Sigmoid colon (tissue), 7 donors: ENCODE results near the gene MAOA. TPM values are rescaled to one million over a fixed set of nuclear protein-coding genes. Genes with fewer than 3 reads are reported as not detected.
A peak's percentile ranks its signal among the peaks of the same experiment; 100 is the strongest.

Experiments used
- DNase-seq: peaks from one replicate; pipeline ENCODE4 v3.0.0-alpha.2; 2019
- H3K27ac ChIP-seq, 4 donors: fragments of 200-600 bp; sonication (generic); one replicate each; pipeline ENCODE4 v1.5.1; 2016 to 2019; ENCODE audit warnings: mild to moderate bottlenecking in 1 of 4
- H3K27me3 ChIP-seq, 3 donors: fragments of 200-600 bp; sonication (generic); one replicate each; pipeline ENCODE4 v1.5.1; 2019; ENCODE audit warnings: mild to moderate bottlenecking in 1 of 3
- H3K36me3 ChIP-seq, 4 donors: fragments of 200-600 bp; sonication (generic); one replicate each; pipeline ENCODE4 v1.5.1; 2016 to 2019
- H3K4me1 ChIP-seq, 4 donors: fragments of 200-600 bp; sonication (generic); one replicate each; pipeline ENCODE4 v1.5.1; 2017 to 2019
- H3K4me3 ChIP-seq, 4 donors: fragments of 200-600 bp; sonication (generic); one replicate each; pipeline ENCODE4 v1.5.1; 2017 to 2019; ENCODE audit warnings: mild to moderate bottlenecking in 2 of 4, moderate library complexity in 1 of 4
- H3K9me3 ChIP-seq, 4 donors: fragments of 200-600 bp in 3 of 4; sonication (generic) in 3 of 4; one replicate each; pipeline versions ENCODE4 v1.5.1 to v1.6.1; 2013 to 2019
- EP300 ChIP-seq, 4 donors: sonication (generic); formaldehyde crosslinking; IDR thresholded peaks; one replicate each; pipeline ENCODE4 v1.6.1; 2017; ENCODE audit warnings: antibody characterized with exemption in 4 of 4
- POLR2A ChIP-seq, 2 donors: fragments of 450-650 bp; IDR thresholded peaks; one replicate each; pipeline ENCODE4 v1.6.1; 2016; ENCODE audit warnings: antibody characterized with exemption in 2 of 2, mild to moderate bottlenecking in 2 of 2, moderate library complexity in 2 of 2
- POLR2AphosphoS5 ChIP-seq, 4 donors: sonication (generic); formaldehyde crosslinking; IDR thresholded peaks; one replicate each; pipeline ENCODE4 v1.6.1; 2017; ENCODE audit warnings: antibody characterized with exemption in 4 of 4
- WGBS, 2 donors: extraction: QIAGEN DNeasy Blood & Tissue Kit; methylation state at CpG; one replicate each; pipeline ENCODE4 v1.1.7; 2013; 5-methylcytosine and 5-hydroxymethylcytosine counted together
- intact Hi-C: fragments of 100-400 bp; cut with DNase I; formaldehyde crosslinking; loops from one replicate; pipeline ENCODE4 v1.15.1; 2023
- polyA plus RNA-seq, 3 donors: library from polyadenylated mRNA; stranded (reverse); fragments of 200-250 nt; gene quantifications; one replicate each; pipeline ENCODE4 v1.2.3, GENCODE V29; 2013
- total RNA-seq, 4 donors: library from RNA; depleted of rRNA; stranded (reverse); fragments of >200 nt; gene quantifications; one replicate each; pipeline ENCODE4 v1.1.0, GENCODE V29; 2016
- TF ChIP-seq, protein P1 (sequence below), 4 experiments: fragments of 450-650 bp in 3 of 4; fragments of 200-600 bp in 1 of 4; IDR thresholded peaks; one replicate each; pipeline ENCODE4 v1.5.1; 2016 to 2019; ENCODE audit warnings: antibody characterized with exemption in 4 of 4, mild to moderate bottlenecking in 3 of 4, moderate library complexity in 2 of 4
- donor health status: healthy with polysubstance abuse.
- donor health status: Bipolar disorder and iron deficiency.
- donor health status: healthy.

MAOA gene
- total and polyA plus RNA-seq, 7 donors: 116 to 230 (median 180) TPM

DNA sequence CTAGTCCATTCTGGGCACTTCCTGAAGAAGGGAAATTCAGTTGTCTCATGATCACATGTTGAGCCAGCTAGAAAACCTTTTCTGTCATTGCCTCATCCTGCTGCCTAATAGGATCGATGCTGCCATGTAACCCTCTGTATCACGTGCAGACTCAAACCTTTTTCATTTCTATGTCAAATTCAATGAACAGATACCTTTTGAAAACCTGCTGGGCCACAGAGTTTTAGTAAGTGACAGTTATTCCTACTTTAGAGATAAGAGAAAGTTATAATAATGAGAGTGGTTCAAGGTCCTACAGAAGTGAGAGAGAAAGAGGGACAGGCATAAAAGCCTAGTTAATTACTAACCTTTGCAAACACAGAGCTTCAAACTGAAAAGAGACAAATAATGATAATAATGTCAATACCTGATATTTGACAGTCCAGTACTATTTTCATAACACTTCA, 46.0 kb downstream of the MAOA start:
- Histone ChIP-seq H3K27ac (peak overlapping the region; percentile 66 to 78 (median 74)), H3K36me3 (no peaks in the 10 kb centered on the region), H3K9me3 (no peaks in the 10 kb centered on the region), H3K27me3 (no peaks in the 10 kb centered on the region), H3K4me3 (no peak overlapping the region), H3K4me1 (peaks cover 0 to 70% (median 39%) of the 10 kb centered on the region in 4 donors)
- no peak for DNase-seq
- TF ChIP-seq, protein P1, sequence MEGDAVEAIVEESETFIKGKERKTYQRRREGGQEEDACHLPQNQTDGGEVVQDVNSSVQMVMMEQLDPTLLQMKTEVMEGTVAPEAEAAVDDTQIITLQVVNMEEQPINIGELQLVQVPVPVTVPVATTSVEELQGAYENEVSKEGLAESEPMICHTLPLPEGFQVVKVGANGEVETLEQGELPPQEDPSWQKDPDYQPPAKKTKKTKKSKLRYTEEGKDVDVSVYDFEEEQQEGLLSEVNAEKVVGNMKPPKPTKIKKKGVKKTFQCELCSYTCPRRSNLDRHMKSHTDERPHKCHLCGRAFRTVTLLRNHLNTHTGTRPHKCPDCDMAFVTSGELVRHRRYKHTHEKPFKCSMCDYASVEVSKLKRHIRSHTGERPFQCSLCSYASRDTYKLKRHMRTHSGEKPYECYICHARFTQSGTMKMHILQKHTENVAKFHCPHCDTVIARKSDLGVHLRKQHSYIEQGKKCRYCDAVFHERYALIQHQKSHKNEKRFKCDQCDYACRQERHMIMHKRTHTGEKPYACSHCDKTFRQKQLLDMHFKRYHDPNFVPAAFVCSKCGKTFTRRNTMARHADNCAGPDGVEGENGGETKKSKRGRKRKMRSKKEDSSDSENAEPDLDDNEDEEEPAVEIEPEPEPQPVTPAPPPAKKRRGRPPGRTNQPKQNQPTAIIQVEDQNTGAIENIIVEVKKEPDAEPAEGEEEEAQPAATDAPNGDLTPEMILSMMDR (IDR thresholded peaks at IDR 0.05): no peak
- TF ChIP-seq POLR2A (IDR thresholded peaks at IDR 0.05) (no peak), POLR2AphosphoS5 (IDR thresholded peaks at IDR 0.05) (no peak), EP300 (IDR thresholded peaks at IDR 0.05) (no peak)
- intact Hi-C loops: no loop called here
- WGBS, 2 donors: 12 to 65% methylated on average over 2 of the region's 2 CpGs

DNA sequence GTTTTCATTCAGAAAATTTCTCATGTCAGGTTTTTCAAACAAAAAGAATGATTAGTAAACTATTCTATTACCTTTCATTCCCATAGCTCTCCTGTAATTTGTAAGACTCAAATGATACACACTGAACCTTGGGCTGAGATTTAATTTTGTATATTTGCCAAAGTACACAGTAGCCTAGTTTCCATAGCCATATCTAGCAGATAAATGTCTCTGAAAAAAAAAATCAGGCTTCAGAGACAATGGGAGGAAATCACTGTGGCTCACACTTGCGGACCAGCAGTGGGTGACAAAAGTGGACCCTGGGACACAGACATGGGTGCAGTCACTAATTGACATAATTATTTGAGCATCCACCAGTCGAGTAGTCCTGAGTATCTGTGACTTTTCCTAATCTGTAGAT, 46.6 kb downstream of the MAOA start:
- H3K9me3 ChIP-seq: no peaks in the 10 kb centered on the region
- DNase-seq: no peak
- no peak for TF ChIP-seq POLR2AphosphoS5 (IDR thresholded peaks at IDR 0.05)
- no peak for TF ChIP-seq EP300 (IDR thresholded peaks at IDR 0.05)
- TF ChIP-seq, protein P1 (IDR thresholded peaks at IDR 0.05): no peak
- TF ChIP-seq POLR2A (IDR thresholded peaks at IDR 0.05): no peak
- intact Hi-C loops: no loop called here
- no peaks in the 10 kb centered on the region for H3K27me3 ChIP-seq
- H3K4me3 ChIP-seq: no peak overlapping the region
- H3K4me1 ChIP-seq: peaks cover 0 to 75% (median 40%) of the 10 kb centered on the region in 4 donors
- 23 to 59% methylated on average over 2 of the region's 2 CpGs for WGBS, 2 donors
- no peaks in the 10 kb centered on the region for H3K36me3 ChIP-seq
- peak overlapping the region; percentile 66 to 78 (median 74) for H3K27ac ChIP-seq

DNA sequence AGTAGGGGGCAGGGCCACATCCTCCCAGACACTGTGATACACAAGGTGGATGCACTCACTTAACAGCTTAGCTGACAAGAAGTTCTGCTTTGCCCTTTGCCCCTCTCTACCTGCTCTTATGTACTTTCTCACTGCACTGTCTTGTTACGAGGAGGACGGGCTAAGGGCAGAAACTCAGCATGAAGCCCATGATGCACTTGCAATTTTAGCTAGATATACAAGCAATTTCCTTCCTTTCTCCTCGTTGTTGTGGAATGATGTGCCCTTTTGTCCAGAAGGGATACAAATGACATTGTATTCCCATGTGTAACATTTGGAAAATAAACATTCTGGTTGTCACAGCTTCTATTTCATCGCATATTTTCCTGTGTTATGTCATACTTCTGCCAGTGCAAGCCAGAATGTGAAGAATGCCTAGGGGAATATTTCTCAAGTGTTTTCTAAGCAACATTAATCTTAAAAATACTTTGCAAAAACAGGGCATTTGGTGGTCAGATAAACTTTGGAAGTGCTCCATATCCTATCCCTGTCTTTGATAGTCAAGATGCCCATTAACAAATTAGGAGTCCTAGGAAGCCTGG, 47.2 kb downstream of the MAOA start:
- Histone ChIP-seq H3K27ac (peak overlapping the region; percentile 66 to 78 (median 74)), H3K36me3 (no peaks in the 10 kb centered on the region), H3K4me1 (peaks cover 0 to 79% (median 43%) of the 10 kb centered on the region in 4 donors), H3K4me3 (no peak overlapping the region), H3K27me3 (no peaks in the 10 kb centered on the region), H3K9me3 (no peaks in the 10 kb centered on the region)
- intact Hi-C loops: no loop called here
- 12 to 44% methylated on average over 4 of the region's 4 CpGs for WGBS, 2 donors
- TF ChIP-seq EP300 (IDR thresholded peaks at IDR 0.05): peak in 1 of 4 donors; percentile 14
- TF ChIP-seq POLR2AphosphoS5 (IDR thresholded peaks at IDR 0.05): peak in 2 of 4 donors; percentile 32 to 53
- TF ChIP-seq POLR2A (IDR thresholded peaks at IDR 0.05): no peak
- no peak for DNase-seq

DNA sequence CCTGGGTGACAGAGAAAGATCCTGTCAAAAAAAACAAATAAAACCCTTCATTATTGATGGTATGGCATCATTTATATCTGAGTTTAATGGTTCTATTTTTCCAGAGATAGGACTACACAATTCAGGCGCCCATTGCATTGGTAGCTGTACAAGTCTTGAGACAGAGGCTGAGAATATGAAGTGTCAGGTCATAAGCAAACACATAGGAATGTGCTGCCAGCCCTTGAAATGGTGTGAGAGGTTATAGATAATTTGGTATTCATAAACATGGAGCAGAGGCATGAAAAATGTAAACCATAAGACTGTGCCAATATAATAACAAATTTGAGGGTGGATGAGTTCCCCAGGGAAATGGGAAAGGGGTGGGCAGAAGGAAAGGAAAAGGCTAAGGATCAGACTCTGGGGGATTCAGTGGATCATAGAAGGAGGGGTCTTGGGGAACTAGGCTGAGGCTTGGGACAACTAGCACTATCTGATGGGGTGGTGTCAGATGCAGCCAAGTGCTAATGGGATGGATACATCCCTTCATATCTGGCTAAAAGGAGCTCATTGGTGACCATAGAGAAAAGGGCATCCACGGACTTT, 50.8 kb downstream of the MAOA start:
- WGBS, 2 donors: 49 to 87% methylated on average over 2 of the region's 2 CpGs
- Histone ChIP-seq H3K27me3 (no peaks in the 10 kb centered on the region), H3K27ac (peak overlapping the region; percentile 76 to 80 (median 78)), H3K9me3 (no peaks in the 10 kb centered on the region), H3K4me3 (no peak overlapping the region), H3K4me1 (peaks cover 0 to 82% (median 37%) of the 10 kb centered on the region in 4 donors), H3K36me3 (no peaks in the 10 kb centered on the region)
- TF ChIP-seq POLR2AphosphoS5 (IDR thresholded peaks at IDR 0.05) (no peak), POLR2A (IDR thresholded peaks at IDR 0.05) (no peak), EP300 (IDR thresholded peaks at IDR 0.05) (no peak)
- TF ChIP-seq, protein P1 (IDR thresholded peaks at IDR 0.05): no peak
- DNase-seq: no peak
- intact Hi-C loops: loop anchor here (5.0 kb wide), 1 partner anchor 50 kb away; the partner anchor contains the start of gene MAOA

DNA sequence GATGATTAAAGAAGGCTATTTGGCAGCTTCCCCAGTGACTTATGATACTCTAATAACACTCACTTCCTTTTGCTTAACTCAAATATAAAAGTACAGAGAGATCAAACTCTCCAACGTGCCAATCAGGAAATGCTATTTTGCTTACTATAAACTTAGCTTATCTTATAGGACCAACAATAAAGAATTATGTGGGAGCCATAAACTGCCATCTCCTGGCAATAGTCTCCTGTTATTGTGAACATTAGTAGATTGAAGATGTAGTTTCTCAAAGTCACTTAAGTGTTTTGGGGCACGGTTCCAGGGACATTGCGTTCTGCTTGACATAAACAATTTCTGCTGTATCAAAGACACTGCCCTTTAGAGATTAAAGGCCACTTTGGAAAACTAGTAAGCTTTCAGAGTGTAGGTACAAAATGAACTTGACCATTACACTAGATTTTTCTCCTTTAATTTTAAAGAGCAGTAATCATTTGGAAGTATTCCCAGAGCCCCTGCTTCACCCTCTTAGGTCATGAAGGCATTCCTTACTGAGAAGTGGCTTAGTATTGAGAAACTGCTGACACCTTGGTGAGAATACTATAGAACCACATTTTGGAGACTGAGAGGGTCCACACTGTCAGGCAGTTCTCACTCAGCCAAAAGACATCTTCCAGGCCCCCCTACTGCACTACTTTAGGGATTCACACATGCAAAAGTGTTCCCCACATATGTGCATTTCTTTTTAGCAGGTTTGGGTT, 51.9 kb downstream of the MAOA start:
- TF ChIP-seq, protein P1 (IDR thresholded peaks at IDR 0.05): no peak
- TF ChIP-seq EP300 (IDR thresholded peaks at IDR 0.05): peak in 2 of 4 donors; percentile 91 to 95
- TF ChIP-seq POLR2AphosphoS5 (IDR thresholded peaks at IDR 0.05): peak; percentile 56 to 91 (median 84)
- no peak for TF ChIP-seq POLR2A (IDR thresholded peaks at IDR 0.05)
- H3K4me1 ChIP-seq: peaks cover 0 to 71% (median 28%) of the 10 kb centered on the region in 4 donors
- 10 to 46% methylated on average over 3 of the region's 3 CpGs for WGBS, 2 donors
- H3K27me3 ChIP-seq: no peaks in the 10 kb centered on the region
- intact Hi-C loops: loop anchor here (5.0 kb wide), 1 partner anchor 51 kb away; the partner anchor contains the start of gene MAOA
- DNase-seq: peak; percentile 91
- H3K27ac ChIP-seq: peak overlapping the region; percentile 76 to 80 (median 78)
- no peaks in the 10 kb centered on the region for H3K9me3 ChIP-seq
- no peak overlapping the region for H3K4me3 ChIP-seq
- peaks cover 0 to 11% (median 0%) of the 10 kb centered on the region in 4 donors for H3K36me3 ChIP-seq
